H54 (cell line): ENCODE measurements around the gene GNAT1.
"Not testable (repeated sequence)": the region's sequence is repeated elsewhere in the genome, so short reads cannot be mapped to it uniquely, and the experiment has no call there.

Source experiments
- DNase-seq: peaks from one replicate; pipeline ENCODE4 v3.0.0; 2011; ENCODE audit warnings: low spot score, mixed read lengths; ENCODE audit not compliant: insufficient read length
- FAIRE-seq: peaks from 3 replicates; lab custom pipeline; 2011; peaks lifted over from hg19 to GRCh38; lab: Jason Lieb, UNC
- POLR2A ChIP-seq: IDR thresholded peaks from 2 replicates; pipeline ENCODE4 v1.6.1; 2011; ENCODE audit warnings: low read depth, mild to moderate bottlenecking, low read length

GNAT1 gene

GRCh38 chr3:50221411-50222168 is 30.2 kb downstream of the GNAT1 start:
- no peak for TF ChIP-seq POLR2A
- FAIRE-seq (no peak), DNase-seq (no peak)

GRCh38 chr3:50222169-50222528 is 30.7 kb downstream of the GNAT1 start:
- no peak for TF ChIP-seq POLR2A
- DNase-seq (no peak), FAIRE-seq (no peak)

GRCh38 chr3:50224639-50225038 is 33.2 kb downstream of the GNAT1 start:
- FAIRE-seq (no peak), DNase-seq (no peak)
- TF ChIP-seq POLR2A = no peak

- TF ChIP-seq POLR2A = no peak
- FAIRE-seq = no peak
- DNase-seq = peak; percentile 77
These were observed 35.5 kb downstream of the GNAT1 start for GRCh38 chr3:50226888-50227389.

GRCh38 chr3:50227390-50228183 is 36.2 kb downstream of the GNAT1 start:
- FAIRE-seq (no peak), DNase-seq (peak; percentile 95)
- TF ChIP-seq POLR2A = peak; percentile 26

- not testable (repeated sequence) for DNase-seq, FAIRE-seq
These were observed 36.9 kb downstream of the GNAT1 start for GRCh38 chr3:50228184-50228763.

GRCh38 chr3:50229490-50229889 is 38.1 kb downstream of the GNAT1 start:
- no peak for DNase-seq
- no peak for TF ChIP-seq POLR2A
- FAIRE-seq = no peak

GRCh38 chr3:50230104-50230793 is 38.8 kb downstream of the GNAT1 start:
- FAIRE-seq (no peak), DNase-seq (no peak)
- no peak for TF ChIP-seq POLR2A

GRCh38 chr3:50230794-50231125 is 39.4 kb downstream of the GNAT1 start:
- no peak for FAIRE-seq

GRCh38 chr3:50231581-50231980 is 40.2 kb downstream of the GNAT1 start:
- TF ChIP-seq POLR2A = no peak
- DNase-seq = no peak
- no peak for FAIRE-seq

More at GRCh38 chr3:50230794-50231125, 39.4 kb downstream of the GNAT1 start:
- no peak for TF ChIP-seq POLR2A
- DNase-seq = no peak

GRCh38 chr3:50232303-50232702 is 40.9 kb downstream of the GNAT1 start:
- DNase-seq (no peak), FAIRE-seq (no peak)

GRCh38 chr3:50233176-50233575 is 41.8 kb downstream of the GNAT1 start:
- DNase-seq = no peak
- no peak for TF ChIP-seq POLR2A
- no peak for FAIRE-seq

More at GRCh38 chr3:50232303-50232702, 40.9 kb downstream of the GNAT1 start:
- no peak for TF ChIP-seq POLR2A

GRCh38 chr3:50235716-50236483 is 44.5 kb downstream of the GNAT1 start, which contains the start of gene GNAI2:
Gene GNAI2 (plus strand): TSS chr3:50236204. CDS start chr3:50236336, 132 bp downstream.
- DNase-seq (peak; percentile 97), FAIRE-seq (no peak)
- peak; percentile 96 for TF ChIP-seq POLR2A
